Measurements from ENCODE around the gene LRRC27.

LRRC27 gene

DNA sequence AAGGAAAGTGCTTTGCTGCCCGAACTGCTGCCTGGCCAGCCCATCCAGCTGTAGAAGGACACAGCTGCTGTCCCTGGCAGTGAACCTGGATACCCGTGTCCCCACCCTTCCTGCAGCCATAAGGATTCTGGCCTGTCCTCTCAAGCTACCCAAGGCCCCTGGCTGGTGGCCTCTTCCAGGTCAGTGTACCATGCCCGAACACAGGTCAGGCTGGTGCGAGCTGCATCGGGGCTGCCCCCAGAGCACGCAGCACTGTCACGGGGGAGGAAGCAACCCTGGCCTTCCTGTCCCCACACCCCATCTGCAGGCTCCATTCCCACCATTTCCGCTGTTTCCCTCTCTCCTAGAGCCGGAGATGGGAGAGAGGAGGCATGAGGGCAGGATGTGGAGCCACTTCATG lies 34.5 kb downstream of the LRRC27 start:
- no peak overlapping the region for H2AFZ ChIP-seq (ENCODE audit: low read depth, low read length)
- H4K20me1 ChIP-seq (ENCODE audit: insufficient read depth, low read length) = no peaks in the 10 kb centered on the region
- TF ChIP-seq, protein P1, sequence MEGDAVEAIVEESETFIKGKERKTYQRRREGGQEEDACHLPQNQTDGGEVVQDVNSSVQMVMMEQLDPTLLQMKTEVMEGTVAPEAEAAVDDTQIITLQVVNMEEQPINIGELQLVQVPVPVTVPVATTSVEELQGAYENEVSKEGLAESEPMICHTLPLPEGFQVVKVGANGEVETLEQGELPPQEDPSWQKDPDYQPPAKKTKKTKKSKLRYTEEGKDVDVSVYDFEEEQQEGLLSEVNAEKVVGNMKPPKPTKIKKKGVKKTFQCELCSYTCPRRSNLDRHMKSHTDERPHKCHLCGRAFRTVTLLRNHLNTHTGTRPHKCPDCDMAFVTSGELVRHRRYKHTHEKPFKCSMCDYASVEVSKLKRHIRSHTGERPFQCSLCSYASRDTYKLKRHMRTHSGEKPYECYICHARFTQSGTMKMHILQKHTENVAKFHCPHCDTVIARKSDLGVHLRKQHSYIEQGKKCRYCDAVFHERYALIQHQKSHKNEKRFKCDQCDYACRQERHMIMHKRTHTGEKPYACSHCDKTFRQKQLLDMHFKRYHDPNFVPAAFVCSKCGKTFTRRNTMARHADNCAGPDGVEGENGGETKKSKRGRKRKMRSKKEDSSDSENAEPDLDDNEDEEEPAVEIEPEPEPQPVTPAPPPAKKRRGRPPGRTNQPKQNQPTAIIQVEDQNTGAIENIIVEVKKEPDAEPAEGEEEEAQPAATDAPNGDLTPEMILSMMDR (IDR thresholded peaks at IDR 0.05; ENCODE audit: low read depth, low read length) = no peak
- TF ChIP-seq EZH2phosphoT487 (IDR thresholded peaks at IDR 0.05; ENCODE audit: low read depth) = no peak
- peaks cover 7% of the 10 kb centered on the region for H3K36me3 ChIP-seq (replicated peaks; ENCODE audit: low read depth, low read length)
- H3K4me2 ChIP-seq (ENCODE audit: low read length) = no peak overlapping the region
- no peaks in the 10 kb centered on the region for H3K4me1 ChIP-seq (ENCODE audit: low read length)
- no peaks in the 10 kb centered on the region for H3K27me3 ChIP-seq (ENCODE audit: low read depth, low read length)
- H3K9me3 ChIP-seq (ENCODE audit: insufficient read depth, low read length) = peaks cover 2% of the 10 kb centered on the region; the same call in 1 of the 2 replicates
- H3K9ac ChIP-seq (ENCODE audit: low read length) = no peak overlapping the region
- H3K79me2 ChIP-seq (ENCODE audit: low read length) = no peaks in the 10 kb centered on the region
- H3K27ac ChIP-seq (ENCODE audit: low read length) = no peak overlapping the region
- no peak overlapping the region for H3K4me3 ChIP-seq (ENCODE audit: low read length)

DNA sequence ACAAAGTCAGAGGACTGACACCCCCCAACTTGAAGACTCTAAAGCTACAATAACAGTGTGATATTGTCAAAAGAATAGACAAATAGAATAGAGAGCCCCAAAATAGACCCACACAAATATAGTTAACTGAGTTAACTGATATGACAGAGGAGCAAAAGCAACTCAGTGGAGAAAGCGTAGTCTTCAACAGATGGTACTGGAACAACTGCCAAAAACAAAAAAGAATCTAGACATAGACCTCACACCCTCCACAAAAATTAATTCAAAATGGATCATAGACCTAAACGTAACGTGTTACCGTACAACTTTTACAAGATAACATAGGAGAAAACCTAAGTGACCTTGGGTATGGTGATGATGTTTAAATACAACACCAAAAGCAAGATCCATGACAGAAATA lies 36.4 kb downstream of the LRRC27 start:
- no peaks in the 10 kb centered on the region for H3K79me2 ChIP-seq (ENCODE audit: low read length)
- no peak overlapping the region for H2AFZ ChIP-seq (ENCODE audit: low read depth, low read length)
- no peaks in the 10 kb centered on the region for H3K4me1 ChIP-seq (ENCODE audit: low read length)
- H3K27ac ChIP-seq (ENCODE audit: low read length) = no peak overlapping the region
- no peak overlapping the region for H3K4me3 ChIP-seq (ENCODE audit: low read length)
- no peaks in the 10 kb centered on the region for H3K27me3 ChIP-seq (ENCODE audit: low read depth, low read length)
- TF ChIP-seq EZH2phosphoT487 (IDR thresholded peaks at IDR 0.05; ENCODE audit: low read depth) = no peak
- TF ChIP-seq, protein P1 (IDR thresholded peaks at IDR 0.05; ENCODE audit: low read depth, low read length) = no peak
- H3K9ac ChIP-seq (ENCODE audit: low read length) = no peak overlapping the region
- H4K20me1 ChIP-seq (ENCODE audit: insufficient read depth, low read length) = no peaks in the 10 kb centered on the region
- peaks cover 7% of the 10 kb centered on the region for H3K36me3 ChIP-seq (replicated peaks; ENCODE audit: low read depth, low read length)
- H3K4me2 ChIP-seq (ENCODE audit: low read length) = no peak overlapping the region
- H3K9me3 ChIP-seq (ENCODE audit: insufficient read depth, low read length) = peaks cover 2% of the 10 kb centered on the region; the same call in 1 of the 2 replicates

DNA sequence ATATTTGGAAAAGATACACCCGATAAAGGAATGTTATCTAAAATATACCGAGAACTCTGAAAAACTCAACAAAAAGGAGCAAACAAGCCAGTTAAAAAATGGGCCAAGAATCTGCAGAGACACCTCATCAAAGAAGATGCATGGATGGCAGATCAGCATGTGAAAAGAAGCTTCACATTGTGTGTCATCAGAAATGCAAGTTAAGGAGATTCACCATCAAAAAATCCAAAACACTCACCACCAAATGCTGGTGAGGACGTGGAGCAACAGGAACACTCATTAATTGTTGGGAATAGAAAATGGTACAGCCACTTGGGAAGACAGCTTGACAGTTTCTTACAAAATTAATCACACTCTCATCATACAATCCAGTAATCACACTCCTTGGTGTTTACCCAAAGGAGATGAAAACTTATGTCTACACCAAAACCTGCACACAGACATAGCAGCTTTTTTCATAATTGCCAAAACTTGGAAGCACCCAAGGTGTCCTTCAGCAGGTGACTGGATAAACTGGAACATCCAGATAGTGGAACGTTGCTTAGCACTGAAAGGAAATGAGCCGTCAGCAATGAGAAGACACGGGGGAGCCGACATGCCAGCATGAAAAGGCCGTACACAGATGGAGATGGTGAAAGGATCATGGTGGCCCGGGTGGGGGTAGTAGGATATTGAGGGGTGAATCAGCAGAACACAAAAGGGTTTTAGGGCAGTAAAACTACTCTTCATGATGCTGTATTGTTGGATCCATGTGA lies 37.1 kb downstream of the LRRC27 start:
- Histone ChIP-seq H4K20me1 (ENCODE audit: insufficient read depth, low read length) (no peaks in the 10 kb centered on the region), H3K9me3 (ENCODE audit: insufficient read depth, low read length) (peaks cover 2% of the 10 kb centered on the region; the same call in 1 of the 2 replicates), H3K4me1 (ENCODE audit: low read length) (no peaks in the 10 kb centered on the region), H3K4me2 (ENCODE audit: low read length) (no peak overlapping the region), H3K36me3 (replicated peaks; ENCODE audit: low read depth, low read length) (peaks cover 7% of the 10 kb centered on the region), H3K27me3 (ENCODE audit: low read depth, low read length) (no peaks in the 10 kb centered on the region), H3K79me2 (ENCODE audit: low read length) (no peaks in the 10 kb centered on the region), H3K4me3 (ENCODE audit: low read length) (no peak overlapping the region), H3K27ac (ENCODE audit: low read length) (no peak overlapping the region), H2AFZ (ENCODE audit: low read depth, low read length) (no peak overlapping the region), H3K9ac (ENCODE audit: low read length) (no peak overlapping the region)
- TF ChIP-seq, protein P1 (IDR thresholded peaks at IDR 0.05; ENCODE audit: low read depth, low read length) = no peak
- TF ChIP-seq EZH2phosphoT487 (IDR thresholded peaks at IDR 0.05; ENCODE audit: low read depth) = no peak

DNA sequence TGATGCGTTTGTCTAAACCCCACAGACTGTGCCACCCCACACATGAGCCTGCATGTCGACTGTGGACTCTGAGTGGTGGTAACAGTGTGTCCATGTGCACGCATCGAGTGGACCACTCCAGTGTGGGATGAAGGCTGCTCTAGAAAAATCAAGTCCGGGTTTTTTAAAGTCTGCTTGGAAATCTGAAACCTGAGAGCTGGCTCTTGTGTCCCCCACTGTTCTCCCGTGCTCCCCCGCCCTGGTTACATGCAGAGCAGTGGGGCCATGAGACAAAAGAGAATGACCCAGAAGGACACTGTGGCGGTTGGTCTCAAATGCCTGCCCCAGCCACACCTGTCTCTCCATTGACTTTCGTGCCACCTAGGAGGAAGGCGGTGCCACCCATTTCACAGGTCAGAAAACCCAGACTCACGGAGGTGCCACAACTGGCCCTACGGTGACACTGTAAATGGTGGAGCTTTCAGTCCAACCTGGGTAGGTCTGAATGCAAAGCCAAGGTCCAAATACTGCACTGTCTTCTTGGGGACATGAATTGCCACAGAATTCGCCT lies 37.7 kb downstream of the LRRC27 start:
- H3K79me2 ChIP-seq (ENCODE audit: low read length) = no peaks in the 10 kb centered on the region
- no peak overlapping the region for H2AFZ ChIP-seq (ENCODE audit: low read depth, low read length)
- H3K9ac ChIP-seq (ENCODE audit: low read length) = no peak overlapping the region
- H3K4me2 ChIP-seq (ENCODE audit: low read length) = no peak overlapping the region
- no peak for TF ChIP-seq EZH2phosphoT487 (IDR thresholded peaks at IDR 0.05; ENCODE audit: low read depth)
- TF ChIP-seq, protein P1 (IDR thresholded peaks at IDR 0.05; ENCODE audit: low read depth, low read length) = no peak
- H3K27me3 ChIP-seq (ENCODE audit: low read depth, low read length) = no peaks in the 10 kb centered on the region
- no peak overlapping the region for H3K27ac ChIP-seq (ENCODE audit: low read length)
- H3K4me1 ChIP-seq (ENCODE audit: low read length) = no peaks in the 10 kb centered on the region
- peaks cover under 1% of the 10 kb centered on the region for H3K36me3 ChIP-seq (replicated peaks; ENCODE audit: low read depth, low read length)
- H3K4me3 ChIP-seq (ENCODE audit: low read length) = no peak overlapping the region
- H4K20me1 ChIP-seq (ENCODE audit: insufficient read depth, low read length) = no peaks in the 10 kb centered on the region
- H3K9me3 ChIP-seq (ENCODE audit: insufficient read depth, low read length) = no peaks in the 10 kb centered on the region

All from OCI-LY3 (cell line).